ENCODE data around the gene GFY. TPM values are rescaled to one million over a fixed set of nuclear protein-coding genes. Genes with fewer than 3 reads are reported as not detected.

Gene GFY
- total RNA-seq, 1 donor from 2014 or later, result not detected

DNA sequence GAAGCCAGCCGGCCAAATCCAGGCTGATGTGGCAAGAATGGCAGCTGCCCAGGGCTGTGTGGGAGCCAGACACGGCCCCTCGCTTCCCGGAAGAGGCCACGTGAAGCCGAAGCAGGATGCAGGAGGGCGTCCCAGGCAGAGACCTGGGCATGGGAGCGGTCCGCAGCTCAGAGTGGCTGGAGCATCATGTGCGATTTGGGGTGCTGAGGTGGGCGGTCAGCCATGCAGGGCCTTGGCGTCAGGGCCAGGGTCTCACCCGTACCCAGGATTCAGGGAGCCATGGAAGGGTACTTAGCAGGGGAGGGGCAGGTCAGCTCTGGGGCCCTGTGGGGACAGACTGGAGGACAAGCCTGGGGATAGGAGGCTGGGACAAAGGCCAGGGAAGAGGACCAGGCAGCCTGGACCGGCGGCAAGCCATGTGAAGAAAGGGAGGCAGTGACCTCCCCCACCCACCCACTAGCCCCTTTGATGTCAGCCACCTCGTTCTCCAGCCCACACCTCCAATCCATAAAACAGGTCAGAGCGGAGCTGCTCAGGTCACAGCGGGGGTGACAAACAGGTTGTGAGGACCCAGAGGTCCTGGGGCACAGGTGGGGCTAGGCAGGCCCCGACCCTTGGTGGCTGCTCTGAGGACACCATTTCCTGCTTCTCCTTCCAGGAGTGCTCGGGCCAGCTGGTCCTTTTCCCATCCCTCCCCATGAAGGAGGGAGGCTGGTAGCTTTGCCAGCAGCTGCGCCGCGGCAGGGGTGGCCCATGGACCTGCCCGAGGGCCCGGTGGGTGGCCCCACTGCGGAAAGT, 34.9 kb upstream of the GFY start:
- no peak for DNase-seq (ENCODE audit: low read depth)
- TF ChIP-seq, protein P1, sequence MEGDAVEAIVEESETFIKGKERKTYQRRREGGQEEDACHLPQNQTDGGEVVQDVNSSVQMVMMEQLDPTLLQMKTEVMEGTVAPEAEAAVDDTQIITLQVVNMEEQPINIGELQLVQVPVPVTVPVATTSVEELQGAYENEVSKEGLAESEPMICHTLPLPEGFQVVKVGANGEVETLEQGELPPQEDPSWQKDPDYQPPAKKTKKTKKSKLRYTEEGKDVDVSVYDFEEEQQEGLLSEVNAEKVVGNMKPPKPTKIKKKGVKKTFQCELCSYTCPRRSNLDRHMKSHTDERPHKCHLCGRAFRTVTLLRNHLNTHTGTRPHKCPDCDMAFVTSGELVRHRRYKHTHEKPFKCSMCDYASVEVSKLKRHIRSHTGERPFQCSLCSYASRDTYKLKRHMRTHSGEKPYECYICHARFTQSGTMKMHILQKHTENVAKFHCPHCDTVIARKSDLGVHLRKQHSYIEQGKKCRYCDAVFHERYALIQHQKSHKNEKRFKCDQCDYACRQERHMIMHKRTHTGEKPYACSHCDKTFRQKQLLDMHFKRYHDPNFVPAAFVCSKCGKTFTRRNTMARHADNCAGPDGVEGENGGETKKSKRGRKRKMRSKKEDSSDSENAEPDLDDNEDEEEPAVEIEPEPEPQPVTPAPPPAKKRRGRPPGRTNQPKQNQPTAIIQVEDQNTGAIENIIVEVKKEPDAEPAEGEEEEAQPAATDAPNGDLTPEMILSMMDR (conservative IDR thresholded peaks at IDR 0.05; ENCODE audit: low read depth, low read length), result no peak
- no peak overlapping the region for H3K4me3 ChIP-seq (ENCODE audit: low read depth, low read length)

DNA sequence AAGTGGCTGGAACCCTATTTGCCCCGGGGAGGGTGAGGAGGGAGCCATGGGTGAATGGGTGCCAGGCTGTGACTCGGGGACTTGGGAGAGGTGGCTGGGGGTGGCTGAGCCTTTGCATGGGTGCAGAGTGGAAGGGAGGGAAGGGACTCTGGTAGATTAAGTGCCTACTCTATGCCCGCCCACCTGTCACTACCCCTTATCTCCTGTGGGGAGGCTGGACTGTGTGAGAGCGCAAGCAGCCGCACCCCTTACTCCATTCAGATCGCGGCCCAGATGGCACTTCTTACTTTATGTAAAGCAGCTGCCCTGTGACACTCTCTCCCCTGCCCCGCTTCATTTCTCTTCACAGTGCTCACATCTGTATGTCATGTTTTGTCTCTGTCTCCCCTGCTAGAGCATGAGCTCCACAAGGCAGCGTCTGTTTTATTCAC, 34.2 kb upstream of the GFY start:
- no peak overlapping the region for H3K4me3 ChIP-seq (ENCODE audit: low read depth, low read length)
- TF ChIP-seq, protein P1 (conservative IDR thresholded peaks at IDR 0.05; ENCODE audit: low read depth, low read length), result no peak
- no peak for DNase-seq (ENCODE audit: low read depth)

DNA sequence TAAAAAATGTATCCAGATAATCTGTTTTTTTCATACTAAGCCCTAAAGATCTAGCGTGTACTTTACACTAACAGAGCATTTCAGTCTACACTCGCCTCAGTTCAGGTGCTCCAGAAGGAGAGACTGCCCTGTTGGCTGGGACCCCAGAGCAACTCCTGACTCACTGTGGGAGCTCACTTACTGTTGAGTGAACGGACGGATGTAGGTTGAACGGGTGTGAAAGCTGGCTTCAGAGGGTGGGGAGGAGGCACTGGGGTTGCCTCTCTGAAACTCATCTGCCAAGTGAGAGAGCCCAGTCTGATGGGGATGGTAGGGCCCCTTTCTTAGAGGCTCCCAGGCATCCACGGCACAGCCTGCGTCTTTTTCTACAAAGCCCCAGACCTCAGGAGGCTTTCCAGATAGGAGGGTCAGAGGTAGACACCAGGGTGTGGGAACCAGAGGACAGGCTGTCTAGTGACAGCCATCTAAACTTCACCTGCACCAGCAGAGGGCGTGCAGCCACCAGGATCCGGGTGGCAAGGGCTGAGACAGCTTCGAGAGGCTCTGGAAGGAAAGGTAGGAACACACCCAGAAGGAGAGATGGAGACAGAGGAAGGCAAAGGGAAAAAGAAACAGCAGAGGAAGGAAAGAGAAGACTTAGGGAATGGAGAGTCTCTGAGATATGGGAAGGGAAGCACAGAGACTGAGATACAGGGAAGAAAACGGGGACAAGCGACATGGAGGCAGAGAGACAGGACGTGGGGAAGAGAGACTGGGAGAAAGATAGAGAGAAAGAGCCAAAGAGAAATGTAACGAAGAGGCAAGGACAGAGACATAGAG, 33.4 kb upstream of the GFY start:
- no peak for DNase-seq (ENCODE audit: low read depth)
- H3K4me3 ChIP-seq (ENCODE audit: low read depth, low read length), result no peak overlapping the region
- TF ChIP-seq, protein P1 (conservative IDR thresholded peaks at IDR 0.05; ENCODE audit: low read depth, low read length), result peak; percentile 92

DNA sequence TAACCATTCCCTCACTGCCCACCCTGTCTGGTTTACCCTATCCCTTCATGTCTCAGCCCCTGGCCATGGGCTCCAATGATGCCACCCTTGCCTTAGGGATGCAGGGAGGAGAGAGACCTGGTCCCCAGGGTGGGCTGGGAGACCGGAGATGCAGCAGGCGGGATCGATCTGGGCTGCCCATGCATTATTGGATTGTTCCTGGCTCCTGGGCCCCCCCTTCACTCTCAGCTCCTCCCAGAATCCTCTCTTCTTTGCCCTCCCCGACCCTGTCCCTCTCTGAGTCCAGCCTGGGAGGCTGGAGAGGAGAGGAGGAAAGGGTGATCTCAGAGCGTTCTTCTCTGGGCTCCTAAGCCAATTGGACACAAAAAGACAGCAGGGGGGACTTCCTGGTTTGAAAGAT, 31.3 kb upstream of the GFY start:
- DNase-seq (ENCODE audit: low read depth), result no peak
- H3K4me3 ChIP-seq (ENCODE audit: low read depth, low read length), result no peak overlapping the region
- TF ChIP-seq, protein P1 (conservative IDR thresholded peaks at IDR 0.05; ENCODE audit: low read depth, low read length), result no peak

DNA sequence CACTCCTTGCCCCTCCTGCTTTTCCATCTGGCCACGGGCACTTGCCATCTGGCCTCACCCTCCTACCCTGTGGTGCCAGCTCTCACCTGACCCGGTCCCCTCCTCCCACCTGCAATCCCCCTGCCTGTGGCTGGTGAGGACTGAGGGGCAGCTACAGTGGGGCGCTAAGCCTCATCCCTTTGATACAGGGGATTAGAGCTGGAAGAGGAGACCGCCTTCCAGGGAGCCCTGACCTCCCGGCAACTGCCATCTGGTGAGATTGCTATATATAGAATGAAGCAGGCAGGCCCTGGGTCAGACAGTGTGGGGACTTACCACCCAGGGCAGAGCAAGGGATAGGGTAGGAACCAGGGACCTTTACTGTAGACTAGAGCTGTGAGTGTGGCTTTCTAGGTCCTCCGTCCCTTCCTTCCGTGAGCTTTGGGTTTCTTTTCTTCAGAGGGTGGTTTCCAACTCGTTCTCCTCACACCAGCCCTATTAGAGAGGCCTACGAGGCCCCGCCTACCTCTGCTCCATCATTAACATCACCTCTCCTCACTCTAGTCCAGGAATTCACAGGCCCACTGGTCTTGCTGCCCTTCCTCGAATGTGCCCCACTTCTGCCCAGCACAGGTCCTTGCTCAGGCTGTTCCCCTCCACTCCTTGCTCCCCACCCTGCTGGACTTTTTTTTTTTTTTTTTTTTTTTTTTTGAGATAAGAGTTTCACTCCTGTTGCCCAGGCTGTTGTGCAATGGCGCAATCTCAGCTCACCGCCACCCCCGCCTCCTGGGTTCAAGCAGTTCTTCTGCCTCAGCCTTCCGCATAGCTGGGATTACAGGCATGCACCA, 29.4 kb upstream of the GFY start:
- no peak overlapping the region for H3K4me3 ChIP-seq (ENCODE audit: low read depth, low read length)
- no peak for DNase-seq (ENCODE audit: low read depth)
- TF ChIP-seq, protein P1 (conservative IDR thresholded peaks at IDR 0.05; ENCODE audit: low read depth, low read length), result no peak

DNA sequence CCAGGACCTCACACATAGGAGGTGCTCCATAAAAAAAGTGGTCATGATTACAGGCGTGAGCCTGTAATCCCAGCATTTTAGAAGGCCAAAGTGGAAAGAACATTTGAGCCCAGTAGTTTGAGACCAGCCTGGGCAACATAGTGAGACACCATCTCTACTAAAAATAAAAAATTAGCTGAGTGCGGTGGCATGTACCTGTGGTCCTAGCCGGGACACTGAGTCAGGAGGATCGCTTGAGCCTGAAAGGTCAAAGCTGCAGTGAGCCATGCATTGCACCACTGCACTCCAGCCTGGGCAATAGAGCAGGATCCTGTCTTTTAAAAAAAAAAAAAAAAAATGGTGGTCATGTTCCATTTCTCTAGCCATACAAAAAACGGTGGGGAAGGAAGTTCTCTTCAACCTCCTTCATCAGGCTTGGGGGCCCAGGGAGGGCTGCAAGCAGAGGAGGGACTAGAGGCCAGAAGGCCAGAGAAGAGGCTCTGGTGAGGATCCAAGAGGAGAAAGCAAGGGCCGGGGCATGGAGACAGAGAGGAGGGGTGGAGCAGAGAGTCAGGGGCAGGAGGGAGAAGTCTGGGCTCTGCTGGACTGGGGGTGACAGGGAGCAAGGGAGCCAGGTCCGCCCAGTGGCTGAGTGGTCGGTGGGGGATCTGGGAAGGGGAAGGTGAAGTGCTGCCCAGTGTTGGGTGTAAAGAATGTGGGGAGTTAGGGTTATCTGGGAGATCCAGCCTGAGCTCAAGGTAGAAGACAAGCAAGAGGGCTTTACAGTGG, 28.3 kb upstream of the GFY start:
- H3K4me3 ChIP-seq (ENCODE audit: low read depth, low read length), result no peak overlapping the region
- no peak for DNase-seq (ENCODE audit: low read depth)
- TF ChIP-seq, protein P1 (conservative IDR thresholded peaks at IDR 0.05; ENCODE audit: low read depth, low read length), result no peak
